GM21381 (cell line): ENCODE data around the gene TGFB1.
"Not testable (repeated sequence)": the region's sequence is repeated elsewhere in the genome, so short reads cannot be mapped to it uniquely, and the experiment has no call there.

Experiments used
- ATAC-seq: cut with Tn5 transposase; IDR thresholded peaks from one replicate; pipeline ENCODE4 v1.9.1; 2021; ENCODE audit warnings: mild to moderate bottlenecking, moderate library complexity; ENCODE audit not compliant: unreplicated experiment

Gene TGFB1

GRCh38 chr19:41353466-41354342 lies at the start of gene TGFB1:
TGFB1 (minus strand) TSS chr19:41353922; CDS start chr19:41353044, 878 bp downstream.
- peak; percentile 38 for ATAC-seq

GRCh38 chr19:41402010-41402409 lies 48.3 kb upstream of the TGFB1 start:
- ATAC-seq: no peak

GRCh38 chr19:41401483-41401882 lies 47.8 kb upstream of the TGFB1 start:
- ATAC-seq: no peak

GRCh38 chr19:41399525-41399924 lies 45.8 kb upstream of the TGFB1 start:
- ATAC-seq: no peak

- ATAC-seq: no peak
These were observed 45.4 kb upstream of the TGFB1 start for GRCh38 chr19:41399091-41399490.

- no peak for ATAC-seq
These were observed 44.9 kb upstream of the TGFB1 start for GRCh38 chr19:41398598-41398997.

GRCh38 chr19:41398050-41398418 lies 44.3 kb upstream of the TGFB1 start:
- no peak for ATAC-seq

GRCh38 chr19:41397086-41398049 lies 43.6 kb upstream of the TGFB1 start, which contains the start of the genes BCKDHA and EXOSC5:
BCKDHA (plus strand) TSS chr19:41397818; CDS start chr19:41397828, 10 bp downstream.
EXOSC5 (minus strand) TSS chr19:41397359; CDS start chr19:41397328, 31 bp downstream.
- peak; percentile 87 for ATAC-seq

- ATAC-seq: no peak
These were observed 41.6 kb upstream of the TGFB1 start for GRCh38 chr19:41395355-41395754.

- ATAC-seq: no peak
These were observed 39.1 kb upstream of the TGFB1 start for GRCh38 chr19:41392775-41393174.

GRCh38 chr19:41391618-41392017 lies 37.9 kb upstream of the TGFB1 start:
- no peak for ATAC-seq

GRCh38 chr19:41386442-41386841 lies 32.7 kb upstream of the TGFB1 start:
- no peak for ATAC-seq

GRCh38 chr19:41384351-41384750 lies 30.6 kb upstream of the TGFB1 start:
- ATAC-seq: no peak

GRCh38 chr19:41381536-41381935 lies 27.8 kb upstream of the TGFB1 start:
- ATAC-seq: not testable (repeated sequence)

GRCh38 chr19:41377977-41378709 lies 24.4 kb upstream of the TGFB1 start:
- no peak for ATAC-seq

- ATAC-seq: no peak
These were observed 23.3 kb upstream of the TGFB1 start for GRCh38 chr19:41376998-41377365.

GRCh38 chr19:41376241-41376997 lies 22.7 kb upstream of the TGFB1 start, which contains the start of gene TMEM91:
TMEM91 (plus strand) TSS chr19:41376533; CDS start chr19:41378310, 1,777 bp downstream.
- ATAC-seq: no peak

- no peak for ATAC-seq
These were observed 20.3 kb upstream of the TGFB1 start for GRCh38 chr19:41373993-41374392.

GRCh38 chr19:41372501-41372900 lies 18.8 kb upstream of the TGFB1 start:
- ATAC-seq: no peak

GRCh38 chr19:41371541-41371940 lies 17.8 kb upstream of the TGFB1 start:
- no peak for ATAC-seq
